Measurements from ENCODE around the gene URAD.

URAD gene

GRCh38 chr13:28001049-28001448 lies 12.6 kb upstream of the URAD start:
- DNase-seq (ENCODE audit: low read depth, low spot score): no peak
- no peak overlapping the region for H3K4me3 ChIP-seq (ENCODE audit: low read depth, low read length)
- in situ Hi-C loops (cut with HindIII; ENCODE audit: low sequenced_read_pairs): no loop called here
- no peak for TF ChIP-seq CTCF (IDR thresholded peaks at IDR 0.05; ENCODE audit: low read depth, low read length)

GRCh38 chr13:28000567-28000966 lies 12.1 kb upstream of the URAD start:
- in situ Hi-C loops (cut with HindIII; ENCODE audit: low sequenced_read_pairs): no loop called here
- DNase-seq (ENCODE audit: low read depth, low spot score): no peak
- no peak overlapping the region for H3K4me3 ChIP-seq (ENCODE audit: low read depth, low read length)
- TF ChIP-seq CTCF (IDR thresholded peaks at IDR 0.05; ENCODE audit: low read depth, low read length): no peak

GRCh38 chr13:27997904-27998522 lies 9.5 kb upstream of the URAD start:
- no peak overlapping the region for H3K4me3 ChIP-seq (ENCODE audit: low read depth, low read length)
- TF ChIP-seq CTCF (IDR thresholded peaks at IDR 0.05; ENCODE audit: low read depth, low read length): peak; percentile 57
- peak; percentile 29 for DNase-seq (ENCODE audit: low read depth, low spot score)
- in situ Hi-C loops (cut with HindIII; ENCODE audit: low sequenced_read_pairs): no loop called here

DNA sequence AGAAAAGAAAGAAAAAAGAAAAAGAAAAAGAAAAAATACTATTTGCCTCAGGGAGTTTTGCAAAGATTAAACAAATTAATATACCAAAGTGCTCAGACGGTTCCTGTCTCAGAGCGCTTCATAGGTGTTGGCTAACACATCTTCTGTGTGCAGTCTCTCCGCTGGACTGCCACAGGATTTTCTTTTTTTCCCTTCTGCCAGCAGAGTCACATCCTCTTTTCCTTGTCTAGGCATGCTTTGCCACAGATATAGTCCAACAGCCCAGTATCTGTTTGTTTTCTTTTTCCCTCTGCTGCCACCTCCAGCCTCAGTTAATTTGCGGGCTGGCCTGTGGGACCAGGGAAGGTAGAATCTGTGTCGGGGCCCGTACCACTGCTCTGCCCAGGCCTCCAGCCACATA lies 3.4 kb upstream of the URAD start:
- DNase-seq (ENCODE audit: low read depth, low spot score): no peak
- no peak overlapping the region for H3K4me3 ChIP-seq (ENCODE audit: low read depth, low read length)
- no peak for TF ChIP-seq CTCF (IDR thresholded peaks at IDR 0.05; ENCODE audit: low read depth, low read length)
- in situ Hi-C loops (cut with HindIII; ENCODE audit: low sequenced_read_pairs): no loop called here

DNA sequence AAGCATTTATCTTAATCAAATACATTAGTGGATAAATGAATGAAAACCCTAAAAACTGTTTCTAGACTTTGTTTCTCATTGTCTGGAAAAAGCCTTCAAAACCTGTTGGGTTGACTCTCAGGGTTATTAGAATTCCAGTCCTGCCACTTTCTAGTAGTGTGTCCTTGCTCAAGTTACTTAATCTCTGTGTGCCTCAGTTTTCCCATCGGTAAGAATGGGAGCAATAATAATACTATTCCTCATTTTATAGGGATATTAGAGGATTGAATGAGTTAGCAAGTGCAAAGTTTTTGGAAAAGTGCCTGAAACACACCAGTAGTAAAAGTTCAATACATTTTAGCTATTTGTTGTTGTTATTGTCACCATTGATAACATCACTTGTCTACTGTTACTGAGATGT lies 2.9 kb downstream of the URAD start:
- no peak for DNase-seq (ENCODE audit: low read depth, low spot score)
- no peak for TF ChIP-seq CTCF (IDR thresholded peaks at IDR 0.05; ENCODE audit: low read depth, low read length)
- in situ Hi-C loops (cut with HindIII; ENCODE audit: low sequenced_read_pairs): no loop called here
- no peak overlapping the region for H3K4me3 ChIP-seq (ENCODE audit: low read depth, low read length)

GRCh38 chr13:27982361-27982760 lies 6.1 kb downstream of the URAD start:
- no peak overlapping the region for H3K4me3 ChIP-seq (ENCODE audit: low read depth, low read length)
- in situ Hi-C loops (cut with HindIII; ENCODE audit: low sequenced_read_pairs): no loop called here
- no peak for DNase-seq (ENCODE audit: low read depth, low spot score)
- TF ChIP-seq CTCF (IDR thresholded peaks at IDR 0.05; ENCODE audit: low read depth, low read length): no peak

All from astrocyte of the spinal cord (primary cell).